Activated T-cell treated with anti-CD3 and anti-CD28 coated beads for 48 hours (primary cell): Measurements from ENCODE around the gene LIN52.

Experiments used
- DNase-seq: peaks from one replicate; pipeline ENCODE4 v3.0.0-alpha.2; 2020; ENCODE audit warnings: low read depth

Gene LIN52, protein sequence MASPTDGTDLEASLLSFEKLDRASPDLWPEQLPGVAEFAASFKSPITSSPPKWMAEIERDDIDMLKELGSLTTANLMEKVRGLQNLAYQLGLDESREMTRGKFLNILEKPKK

DNA sequence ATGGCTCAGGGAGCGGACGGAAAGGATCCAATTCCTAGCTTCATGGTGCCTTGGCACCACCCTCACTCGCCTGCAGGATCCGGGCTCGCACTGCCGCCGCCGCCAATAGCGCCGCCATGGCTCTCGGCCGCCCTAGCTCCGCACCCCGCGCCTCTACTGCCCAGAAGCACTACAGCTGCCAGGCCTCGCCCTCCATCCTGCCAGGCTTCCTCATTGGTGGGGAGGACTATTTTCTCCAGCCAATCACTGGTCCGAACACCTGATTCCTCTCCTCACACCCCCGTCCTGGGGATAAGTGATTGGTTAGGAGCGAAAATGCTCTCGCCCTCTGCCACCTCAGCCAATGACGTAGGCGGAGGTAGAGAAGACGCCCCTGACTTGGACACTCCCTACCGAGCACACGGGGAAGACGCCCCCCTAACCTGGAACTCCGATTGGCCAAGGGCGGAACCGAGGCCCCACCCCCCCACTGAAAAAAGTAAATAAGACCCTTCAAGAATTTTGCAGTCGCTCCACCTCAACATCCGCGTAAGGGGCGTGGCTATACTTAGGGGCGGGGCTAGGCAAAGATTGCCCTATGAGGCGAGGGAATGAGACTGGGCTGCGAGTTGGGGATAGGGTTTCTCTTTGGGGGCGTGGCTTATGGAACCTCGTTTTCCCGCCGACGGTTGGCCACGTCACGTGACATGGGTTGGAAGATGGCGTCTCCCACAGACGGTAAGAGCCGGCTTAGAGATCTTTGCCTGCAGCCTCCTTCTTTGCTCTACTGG is at the start of gene LIN52, which contains the start of gene ALDH6A1:
Gene LIN52, plus strand, starts transcription at position 680 of the 770 bp plus-strand sequence. Its CDS starts 19 bp downstream, at position 699.
Gene ALDH6A1, minus strand, starts transcription at position 177 of the 770 bp plus-strand sequence. Its CDS starts 59 bp downstream, at position 118.
- DNase-seq = peak; percentile 99

DNA sequence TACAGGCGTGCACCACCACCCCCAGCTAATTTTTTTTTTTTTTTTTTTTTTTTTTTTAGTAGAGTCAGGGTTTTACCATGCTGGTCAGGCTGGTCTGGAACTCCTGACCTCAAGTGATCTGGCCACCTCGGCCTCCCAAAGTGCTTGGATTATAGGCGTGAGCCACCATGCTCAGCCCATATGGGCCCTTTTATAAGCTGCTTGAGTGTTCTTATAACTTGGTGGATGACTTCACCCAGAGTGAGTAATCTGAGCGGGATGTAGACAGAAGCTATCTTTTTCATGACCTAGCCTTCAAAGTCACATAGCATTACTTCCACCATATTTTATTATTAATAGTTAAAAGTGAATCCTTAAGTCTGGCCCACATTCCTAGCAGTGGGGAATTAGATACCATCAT is 49.2 kb upstream of the LIN52 start:
- DNase-seq = no peak

DNA sequence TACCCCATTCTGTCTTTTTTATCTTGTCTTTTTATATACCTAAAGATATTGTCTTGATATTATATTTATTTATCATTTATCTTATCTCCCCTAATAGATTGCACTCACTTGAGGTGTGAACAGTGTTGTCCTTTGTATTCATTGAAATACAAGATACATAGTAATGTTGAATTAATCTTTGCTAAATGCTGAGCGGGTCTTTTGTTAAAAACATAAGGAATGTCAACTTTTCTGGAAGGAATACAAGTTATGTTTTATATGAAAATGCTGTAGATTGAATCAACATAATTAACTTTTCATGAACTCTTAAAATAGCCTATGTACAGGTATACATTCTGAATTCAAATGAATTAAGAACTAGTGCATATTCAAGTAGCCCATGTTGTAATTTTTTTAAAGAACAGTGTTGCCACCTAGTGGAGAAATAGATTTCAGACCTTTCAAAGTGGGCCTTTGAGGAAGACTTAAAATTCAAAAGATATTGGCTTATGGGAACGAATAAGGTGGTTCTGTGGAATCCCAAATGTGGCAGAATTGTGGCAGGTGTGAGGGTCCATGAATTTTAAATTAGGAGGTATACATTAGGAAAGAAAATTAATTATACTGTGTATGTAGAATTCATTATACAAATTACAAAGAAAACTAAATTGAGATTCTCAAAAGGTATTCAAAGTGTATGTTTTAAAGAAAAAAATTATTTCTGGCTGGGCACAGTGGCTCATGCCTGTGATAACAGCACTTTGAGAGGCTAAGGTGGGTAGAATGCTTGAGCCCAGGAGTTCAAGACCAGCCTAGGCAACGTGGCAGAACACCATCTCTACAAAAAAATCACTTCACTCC is 46.5 kb upstream of the LIN52 start:
- DNase-seq = no peak

DNA sequence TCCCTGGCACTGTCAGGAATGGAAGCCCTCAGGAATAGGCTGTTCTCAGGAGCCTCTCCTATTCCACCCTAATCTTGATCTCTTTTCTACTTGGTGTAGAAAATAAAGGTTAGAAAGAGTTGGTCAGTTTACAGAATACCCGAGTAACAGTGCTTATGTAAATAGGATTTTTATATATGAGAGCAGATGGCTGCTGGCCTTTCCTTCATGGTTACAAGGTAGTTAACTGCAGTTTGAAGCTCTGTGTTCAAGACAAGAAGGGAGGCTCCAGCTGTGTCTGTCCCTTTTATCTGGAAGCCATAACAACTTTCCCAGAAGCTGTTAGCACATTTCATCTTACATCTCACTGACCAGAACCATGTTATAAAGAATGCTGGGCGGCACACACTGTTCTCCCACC is 42.5 kb upstream of the LIN52 start:
- no peak for DNase-seq

DNA sequence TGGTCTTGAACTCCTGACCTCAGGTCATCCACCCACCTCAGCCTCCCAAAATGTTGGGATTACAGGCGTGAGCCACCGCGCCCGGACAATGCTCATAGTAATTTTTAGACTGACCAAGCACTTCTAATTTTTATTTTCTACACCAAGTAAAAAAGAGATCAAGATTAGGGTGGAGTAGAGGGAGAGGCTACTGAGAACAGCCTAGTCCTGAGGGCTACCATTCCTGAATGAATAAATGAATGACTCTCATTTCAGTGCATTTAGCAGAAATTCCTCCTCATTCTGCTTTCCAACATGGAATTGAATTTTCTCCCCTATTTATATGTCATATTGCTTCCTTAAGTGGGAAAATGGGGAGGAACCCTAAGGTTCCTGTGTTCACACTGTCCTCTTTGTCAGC is 39.2 kb upstream of the LIN52 start:
- no peak for DNase-seq

DNA sequence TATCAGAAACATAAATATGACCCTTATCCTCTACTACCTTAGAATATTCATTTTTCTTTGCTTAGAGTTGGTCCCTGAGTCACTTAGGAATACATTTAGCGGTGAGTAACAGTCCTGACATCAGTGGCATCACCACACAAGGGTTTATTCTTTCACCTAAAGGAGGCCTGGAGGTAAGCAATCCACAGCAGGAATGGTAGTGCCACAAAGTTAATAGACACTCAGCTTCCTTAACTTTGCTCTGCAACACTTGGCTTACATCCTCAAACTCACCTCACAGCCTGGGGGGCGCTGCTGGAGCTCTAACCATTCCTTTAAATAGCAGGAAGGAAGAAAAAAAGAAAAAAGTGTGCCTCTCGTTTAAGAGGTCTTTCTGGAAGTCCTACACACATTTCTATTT is 36.5 kb upstream of the LIN52 start:
- no peak for DNase-seq

DNA sequence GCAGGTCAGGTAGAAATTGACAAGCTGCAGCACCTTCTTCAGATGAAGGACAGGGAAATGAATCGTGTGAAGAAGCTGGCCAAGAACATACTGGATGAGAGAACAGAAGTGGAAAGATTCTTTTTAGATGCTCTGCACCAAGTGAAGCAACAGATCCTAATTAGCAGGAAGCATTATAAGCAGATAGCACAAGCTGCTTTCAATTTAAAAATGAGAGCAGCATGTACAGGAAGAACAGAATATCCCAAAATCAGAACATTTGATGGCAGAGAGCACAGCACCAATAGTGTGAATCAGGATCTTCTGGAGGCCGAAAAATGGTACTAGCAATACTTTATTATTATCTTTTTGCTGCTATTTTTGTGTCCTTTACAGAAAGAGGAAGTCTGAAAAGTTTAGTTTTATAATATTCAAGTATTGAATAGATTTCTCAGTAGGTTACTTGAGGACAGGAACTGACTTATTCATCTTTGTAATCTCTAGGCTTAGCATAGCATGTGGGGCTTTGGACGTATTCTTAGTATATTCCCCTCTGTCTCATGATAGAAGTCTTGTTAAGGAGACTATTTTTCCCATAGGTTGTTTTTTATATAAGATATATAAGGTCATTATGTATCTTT is 34.8 kb upstream of the LIN52 start:
- no peak for DNase-seq

DNA sequence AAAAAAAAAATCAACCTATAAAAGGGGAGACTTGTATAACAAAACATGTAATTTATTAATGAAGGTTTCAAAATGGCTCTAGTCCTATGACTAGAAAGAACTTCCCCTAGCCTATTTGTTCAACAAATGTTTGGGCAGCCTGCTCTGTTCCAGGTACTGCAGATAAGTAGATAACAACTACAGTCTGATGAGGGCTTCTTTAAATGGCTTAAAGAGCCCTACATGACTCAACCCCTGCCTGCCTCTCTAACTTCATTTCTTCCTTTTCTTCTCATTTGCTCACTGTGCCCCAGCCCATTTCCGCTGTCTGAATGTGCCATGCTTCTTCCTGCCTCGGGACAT is 22.0 kb upstream of the LIN52 start:
- DNase-seq = no peak

DNA sequence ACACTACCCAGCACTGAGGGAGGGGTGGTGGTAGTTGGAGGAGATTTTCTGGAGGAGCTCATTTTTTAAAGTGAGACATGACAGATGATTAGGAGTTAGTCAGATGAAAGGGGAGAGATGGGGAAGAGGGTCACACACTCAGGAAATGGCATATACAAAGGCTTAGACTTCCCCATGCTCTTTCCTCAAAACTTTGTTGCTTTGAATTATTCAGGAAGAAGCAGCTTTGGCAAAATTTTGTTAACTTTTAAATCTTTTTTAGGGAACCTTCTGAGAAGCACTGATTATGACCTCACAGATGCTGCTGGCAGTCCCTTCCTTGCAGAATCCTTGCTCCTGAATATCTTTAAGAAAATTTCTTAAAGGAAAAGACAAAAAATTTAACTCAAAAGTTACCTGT is 20.3 kb upstream of the LIN52 start:
- DNase-seq = no peak

DNA sequence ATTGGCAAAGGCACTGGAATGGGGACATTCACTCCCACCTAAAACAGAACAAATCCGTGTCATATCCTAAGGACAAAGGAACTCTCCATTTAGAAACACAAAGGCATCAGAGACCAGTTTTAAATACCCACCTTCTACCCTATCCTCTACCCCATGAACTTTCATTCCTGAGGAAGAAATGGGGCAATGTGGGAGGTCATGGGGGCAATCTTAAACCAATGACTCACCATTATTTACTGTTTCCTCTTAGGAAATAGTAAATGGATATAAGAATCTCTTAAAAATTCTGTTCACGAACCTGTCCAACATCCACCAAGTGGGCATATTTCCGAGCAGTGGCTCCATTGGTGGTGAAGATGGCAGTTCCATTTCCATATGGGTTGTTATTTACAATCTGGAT is 19.9 kb upstream of the LIN52 start:
- no peak for DNase-seq

DNA sequence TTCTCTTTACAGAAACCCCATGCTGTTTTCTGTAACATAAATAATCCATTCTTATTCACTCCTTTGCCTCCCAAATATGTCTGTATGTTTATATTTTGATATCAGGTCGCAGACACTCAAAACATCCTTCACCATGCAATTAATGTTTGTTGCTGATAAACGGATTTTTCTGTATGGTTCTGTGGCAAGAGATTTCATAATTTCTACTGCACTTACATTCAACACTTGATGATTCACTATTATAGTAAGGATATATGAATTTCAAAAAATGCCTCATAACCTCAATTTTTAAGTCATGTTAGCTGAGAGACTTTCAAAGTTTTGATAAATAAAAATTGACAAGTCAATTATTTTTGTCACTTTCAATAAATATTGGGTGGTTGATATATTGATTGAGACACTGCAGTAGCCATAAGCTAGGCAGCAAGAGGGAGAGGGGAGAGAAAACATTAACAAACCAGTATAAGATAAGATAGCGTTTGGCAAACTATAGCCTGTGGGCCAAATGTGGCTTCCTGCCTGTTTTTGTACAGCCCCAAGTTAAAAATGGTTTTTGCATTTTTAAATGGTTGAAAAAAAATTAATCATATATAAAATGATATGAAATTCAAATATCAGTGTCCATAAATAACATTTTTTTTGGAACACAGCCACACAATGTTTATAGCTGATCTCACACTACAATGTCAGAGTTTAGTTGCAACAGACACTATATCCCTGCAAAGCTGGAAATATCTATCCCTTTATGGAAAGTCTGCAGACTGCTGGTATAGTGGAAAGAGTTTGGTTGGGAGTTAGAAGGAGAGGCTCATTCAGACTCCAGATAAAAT is 18.8 kb upstream of the LIN52 start:
- no peak for DNase-seq

DNA sequence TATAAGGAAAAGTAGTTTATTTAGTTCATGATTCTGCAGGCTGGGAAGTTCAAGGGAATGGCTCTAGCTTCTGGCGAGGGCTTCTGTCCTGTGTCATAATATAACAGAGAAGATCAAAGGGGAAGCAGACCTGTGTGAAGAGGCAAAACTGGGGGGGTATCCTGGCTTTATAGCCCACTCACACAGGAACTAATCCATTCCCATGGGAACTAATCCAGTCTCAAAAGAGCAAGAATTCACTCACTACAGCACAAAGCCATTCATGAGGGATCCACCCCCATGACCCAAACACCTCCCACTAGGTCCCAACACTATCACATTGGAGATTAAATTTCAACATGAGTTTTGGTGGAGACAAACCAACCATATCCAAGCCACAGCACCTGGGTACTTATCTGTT is 7.4 kb upstream of the LIN52 start:
- no peak for DNase-seq

DNA sequence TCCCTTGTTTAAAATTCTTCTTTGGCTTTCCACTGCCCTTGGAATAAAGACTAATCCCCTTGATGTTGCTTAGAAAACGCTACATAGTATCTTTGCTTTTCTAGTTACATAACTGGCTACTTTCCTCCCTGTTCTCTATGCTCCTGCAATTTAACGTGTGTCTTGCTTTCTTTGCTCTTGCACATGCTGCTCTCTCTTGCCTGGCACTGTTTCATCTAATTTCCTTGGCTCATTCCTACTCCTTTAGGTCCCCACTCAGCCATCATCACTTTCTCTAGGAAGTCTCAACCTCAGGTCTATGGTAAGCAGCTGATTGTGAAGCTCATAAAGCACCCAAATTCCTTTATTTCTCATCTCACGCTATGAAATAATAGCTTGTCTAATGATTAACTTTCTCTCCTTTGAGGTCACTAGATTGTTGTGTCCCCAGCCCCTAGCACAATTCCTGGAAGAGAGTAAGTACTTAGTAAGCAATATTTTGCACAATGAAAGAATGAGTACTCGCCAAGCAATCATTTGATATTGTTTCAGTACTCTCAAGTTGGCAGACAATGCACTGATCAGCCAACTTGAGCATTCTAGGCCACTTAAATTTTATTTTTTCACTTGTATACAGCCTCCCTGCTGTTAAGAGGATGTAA is 3.8 kb upstream of the LIN52 start:
- no peak for DNase-seq

DNA sequence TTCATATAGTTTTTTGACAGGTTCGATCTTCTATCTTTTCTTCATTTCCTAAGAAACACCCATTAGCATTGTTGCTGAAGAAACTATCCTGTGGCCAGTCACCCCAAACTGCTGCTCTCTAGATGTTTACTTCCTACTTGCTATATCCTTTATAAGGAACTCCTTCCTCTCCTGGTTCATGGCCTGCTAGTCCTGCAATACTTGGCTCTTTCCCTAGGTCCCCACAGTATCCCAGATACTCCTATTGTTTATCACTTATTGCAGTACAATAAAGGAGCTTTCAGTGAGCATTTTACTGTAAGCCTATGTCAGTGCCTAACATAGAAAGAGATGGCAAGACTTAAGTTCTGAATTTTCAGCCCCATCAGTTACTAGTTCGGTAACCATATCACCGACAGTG is 3.3 kb upstream of the LIN52 start:
- no peak for DNase-seq

DNA sequence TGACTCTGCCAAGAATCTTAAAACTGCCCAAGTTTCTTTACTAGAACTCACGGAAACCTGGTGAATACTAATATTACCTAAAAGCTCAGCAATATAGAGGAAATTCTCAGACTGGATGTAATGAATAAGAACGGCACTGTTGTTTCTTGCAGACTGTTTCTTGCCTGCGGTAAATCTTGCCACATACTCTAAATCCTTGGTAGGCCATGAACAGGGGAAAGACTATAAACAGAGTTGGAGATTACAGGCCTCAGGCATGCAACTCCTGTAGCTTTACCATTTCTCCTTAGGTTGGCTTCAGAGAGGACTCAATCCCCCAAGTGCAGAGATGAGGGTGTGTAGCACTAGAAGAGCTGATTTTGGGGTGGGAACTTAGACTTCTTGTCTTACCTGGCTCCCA is 1.6 kb upstream of the LIN52 start:
- DNase-seq = no peak

DNA sequence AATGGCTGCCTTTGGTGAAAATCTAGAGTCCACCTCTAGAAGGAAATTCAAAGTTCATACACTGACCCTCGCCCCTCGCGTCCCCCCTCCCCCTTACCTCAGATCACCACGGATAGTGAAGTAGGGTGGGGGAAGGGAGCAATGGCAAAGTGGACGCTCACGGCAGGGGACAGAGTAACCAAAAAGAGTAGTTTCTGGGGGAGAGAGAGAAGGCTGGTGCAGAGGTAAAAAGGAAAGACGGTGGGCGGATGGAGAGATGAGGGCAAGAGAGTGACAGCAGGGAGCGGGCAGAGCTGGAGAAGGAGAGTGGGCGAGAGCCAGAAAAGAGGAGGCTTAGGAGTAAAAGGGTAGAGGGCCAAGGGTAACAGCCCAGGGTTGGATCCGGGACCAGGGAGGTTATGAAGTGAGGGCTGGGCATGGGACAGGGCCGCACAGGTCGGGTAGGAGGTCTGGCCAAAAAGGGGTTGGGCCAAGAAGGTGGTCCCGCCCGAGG is 926 bp upstream of the LIN52 start:
- no peak for DNase-seq

DNA sequence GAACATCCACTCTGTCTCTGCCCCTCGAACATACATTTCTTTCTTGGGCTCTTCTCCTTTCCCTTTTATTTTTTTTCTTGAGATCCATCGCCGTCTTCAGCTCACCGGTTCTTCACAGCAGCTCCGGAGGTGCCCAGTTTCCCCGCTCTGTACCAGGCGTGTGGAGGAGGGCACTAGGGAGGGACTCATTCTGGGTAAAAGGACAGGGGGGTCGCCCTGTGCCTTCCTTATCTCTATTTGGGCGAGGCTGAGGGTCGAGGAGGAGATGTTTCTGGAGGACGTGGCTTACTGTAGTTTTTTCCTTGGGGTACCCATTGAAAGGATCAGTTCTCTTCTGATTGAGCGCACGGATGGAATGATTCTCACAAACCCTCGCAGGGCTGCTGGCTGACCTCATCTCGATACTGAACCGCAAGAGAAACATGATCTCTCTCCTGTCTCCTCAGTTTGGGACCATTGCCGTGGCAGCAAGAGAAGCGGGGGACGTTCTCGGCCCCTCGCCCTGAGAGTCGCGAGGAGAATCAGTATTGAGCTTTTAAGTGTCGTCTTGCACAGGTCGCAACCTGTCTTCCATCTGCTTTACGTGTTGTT is 386 bp downstream of the LIN52 start:
- DNase-seq = peak; percentile 32

DNA sequence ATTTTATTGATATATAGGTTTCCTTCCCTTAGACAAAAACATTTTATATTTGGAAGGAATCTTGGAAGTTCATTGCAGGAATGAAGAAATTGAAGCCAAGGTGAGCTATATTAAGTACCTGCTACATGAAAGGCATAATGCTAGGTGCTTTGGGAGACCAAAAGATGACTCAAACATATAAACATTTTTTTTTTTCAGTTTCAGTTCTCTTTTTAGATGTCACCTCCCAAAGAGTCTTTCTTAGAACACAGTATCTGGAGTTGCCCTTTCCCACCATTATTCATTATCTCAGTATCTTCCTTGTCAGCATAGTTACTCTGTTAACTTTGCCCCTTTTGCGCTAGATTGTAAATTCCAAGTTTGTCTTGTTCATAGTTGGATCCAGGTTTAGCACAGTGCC is 1.1 kb downstream of the LIN52 start:
- DNase-seq = no peak

DNA sequence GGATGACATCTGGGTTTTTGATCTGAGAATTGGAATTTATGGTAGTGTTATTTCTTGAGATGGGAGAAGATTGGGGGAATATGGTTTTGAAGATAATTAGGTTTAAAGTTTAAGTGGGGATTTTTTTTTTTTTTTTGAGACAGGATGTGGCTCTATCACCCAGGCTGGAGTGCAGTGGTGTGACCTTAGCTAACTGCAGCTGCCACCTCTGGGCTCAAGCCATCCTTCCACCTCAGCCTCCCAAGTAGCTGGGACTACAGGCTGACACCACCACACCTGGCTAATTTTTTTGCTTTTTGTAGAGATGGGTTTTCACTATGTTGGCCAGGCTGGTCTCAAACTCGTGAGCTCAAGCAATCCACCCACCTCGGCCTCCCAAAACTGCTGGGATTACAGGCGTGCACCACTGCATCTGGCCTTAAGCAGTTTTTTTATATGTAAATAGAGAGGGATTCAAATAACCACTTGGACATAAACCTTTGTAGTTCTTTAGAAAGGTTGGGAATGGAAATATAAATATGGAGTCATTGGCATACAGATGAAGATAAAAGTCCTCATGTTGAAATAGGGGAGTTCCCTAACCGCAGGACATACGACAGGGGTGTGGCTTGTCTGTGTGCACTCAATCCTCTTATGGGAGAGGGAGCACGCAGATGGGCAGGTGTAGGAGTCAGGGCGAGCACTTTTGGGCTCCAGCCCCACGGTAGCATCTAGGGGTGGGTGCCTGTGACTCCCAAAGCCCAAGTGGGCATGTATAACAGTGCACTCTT is 4.7 kb downstream of the LIN52 start:
- DNase-seq = no peak

DNA sequence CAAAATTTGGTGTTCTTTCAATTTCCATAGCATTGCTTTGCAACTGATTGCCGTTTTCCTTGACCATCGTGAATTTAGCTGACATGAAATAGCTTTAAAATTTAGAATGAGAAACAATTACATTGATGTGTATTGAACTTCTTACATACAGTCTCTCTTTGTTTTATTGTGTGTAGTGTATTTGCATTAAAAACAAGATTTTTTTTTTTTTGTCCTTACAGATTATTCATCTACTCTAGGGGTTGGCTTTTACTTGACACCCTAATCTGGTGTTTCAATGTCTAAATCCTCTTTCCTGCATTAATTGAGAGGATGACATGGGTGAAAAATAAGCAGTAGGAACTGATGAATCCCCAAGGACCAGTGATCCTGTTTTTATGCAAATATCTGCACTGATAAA is 20.6 kb downstream of the LIN52 start:
- DNase-seq = no peak
